Mononuclear cell (primary cell): Measurements from ENCODE around the gene NEK7. TPM values are rescaled to one million over a fixed set of nuclear protein-coding genes. Genes with fewer than 3 reads are reported as not detected.
"Not testable (repeated sequence)": the region's sequence is repeated elsewhere in the genome, so short reads cannot be mapped to it uniquely, and the experiment has no call there.

ENCODE experiments used
- H3K27me3 ChIP-seq: 2 replicates; pipeline ENCODE4 v1.6.0; 2011; ENCODE audit warnings: low read length, control low read depth; ENCODE audit not compliant: insufficient read depth
- H3K4me1 ChIP-seq: 2 replicates; pipeline ENCODE4 v1.5.1; 2011; ENCODE audit warnings: mild to moderate bottlenecking, low read length, control low read depth; ENCODE audit not compliant: insufficient read depth
- H3K4me3 ChIP-seq: 2 replicates; pipeline ENCODE4 v1.5.1; 2011; ENCODE audit warnings: mild to moderate bottlenecking, low read length, moderate library complexity
- H3K9me3 ChIP-seq: 2 replicates; pipeline ENCODE4 v1.5.1; 2011; ENCODE audit warnings: low read depth, mild to moderate bottlenecking, control low read depth, low read length
- total RNA-seq: library from RNA; depleted of rRNA; stranded (reverse); fragments of >200 nt; gene quantifications from one replicate; pipeline ENCODE4 v1.2.3, GENCODE V29; 2012

NEK7 gene
- total RNA-seq, 1 donor: 29.6 TPM

DNA sequence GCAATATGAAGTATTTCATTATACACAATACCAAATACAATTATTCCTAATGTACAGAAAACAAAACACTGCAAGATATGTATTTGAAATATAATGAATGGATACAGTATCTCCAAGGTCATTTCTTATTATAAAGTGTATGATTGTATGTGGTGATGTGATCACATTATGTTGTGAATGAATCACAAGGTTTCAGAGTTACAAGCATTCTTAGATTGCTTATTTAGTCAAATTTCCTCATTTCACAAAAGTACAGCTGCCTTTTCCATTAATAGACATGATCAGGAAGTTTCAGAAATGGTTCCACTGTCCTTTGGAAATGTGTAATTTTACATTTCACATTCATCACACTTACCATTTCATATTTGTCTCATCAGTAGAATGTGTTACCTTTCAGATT, 28.3 kb upstream of the NEK7 start:
- no peak overlapping the region for H3K4me3 ChIP-seq
- no peaks in the 10 kb centered on the region for H3K9me3 ChIP-seq
- H3K4me1 ChIP-seq: no peaks in the 10 kb centered on the region
- no peaks in the 10 kb centered on the region for H3K27me3 ChIP-seq

DNA sequence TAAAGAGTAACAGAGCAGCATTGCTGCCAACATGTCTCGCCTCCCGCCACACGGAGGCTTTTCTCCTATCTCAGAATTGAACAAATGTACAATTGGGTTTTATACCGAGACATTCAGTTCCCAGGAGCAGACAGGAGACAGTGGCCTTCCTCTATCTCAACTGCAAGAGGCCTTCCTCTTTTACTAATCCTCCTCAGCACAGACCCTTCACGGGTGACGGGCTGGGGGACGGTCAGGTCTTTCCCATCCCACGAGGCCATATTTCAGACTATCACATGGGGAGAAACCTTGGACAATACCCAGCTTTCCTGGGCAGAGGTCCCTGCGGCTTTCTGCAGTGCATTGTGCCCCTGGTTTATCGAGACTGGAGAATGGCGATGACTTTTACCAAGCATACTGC, 26.7 kb upstream of the NEK7 start:
- not testable (repeated sequence) for H3K4me1 ChIP-seq, H3K27me3 ChIP-seq, H3K9me3 ChIP-seq, H3K4me3 ChIP-seq

DNA sequence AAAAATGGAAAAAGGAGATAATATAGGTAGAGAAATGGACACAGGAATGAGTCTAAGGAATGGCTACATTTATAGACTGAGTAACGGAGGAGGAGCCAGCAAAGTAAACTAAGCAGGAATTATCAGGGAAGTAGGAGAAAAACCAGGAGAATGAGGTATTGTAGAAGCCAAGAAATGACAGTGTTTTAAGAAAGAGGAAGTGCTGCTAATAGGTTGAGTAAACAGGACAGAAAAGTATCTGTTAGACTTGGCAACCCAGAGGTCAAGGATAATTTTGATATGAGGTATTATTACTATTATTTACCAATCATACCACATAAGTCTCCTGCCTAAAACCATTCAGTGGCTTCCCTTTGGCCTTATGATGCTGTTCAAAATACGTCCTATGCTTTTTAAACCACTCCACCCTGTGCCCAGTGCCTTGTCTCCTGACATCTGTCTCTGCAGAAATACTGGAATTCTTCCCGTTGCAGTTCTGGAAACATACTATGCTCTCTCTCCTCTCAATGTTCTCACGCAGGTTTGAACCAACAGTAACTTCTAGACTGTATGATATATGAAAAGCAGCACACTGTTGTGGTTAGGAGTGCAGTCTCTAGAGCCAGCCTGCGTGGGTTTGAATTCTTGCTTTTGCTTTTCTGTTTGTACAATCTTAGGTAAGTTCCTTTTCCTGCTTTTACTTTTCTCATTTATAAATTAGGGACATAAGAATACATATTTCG, 24.6 kb upstream of the NEK7 start:
- Histone ChIP-seq H3K9me3 (no peaks in the 10 kb centered on the region), H3K4me1 (no peaks in the 10 kb centered on the region), H3K27me3 (no peaks in the 10 kb centered on the region), H3K4me3 (no peak overlapping the region)

DNA sequence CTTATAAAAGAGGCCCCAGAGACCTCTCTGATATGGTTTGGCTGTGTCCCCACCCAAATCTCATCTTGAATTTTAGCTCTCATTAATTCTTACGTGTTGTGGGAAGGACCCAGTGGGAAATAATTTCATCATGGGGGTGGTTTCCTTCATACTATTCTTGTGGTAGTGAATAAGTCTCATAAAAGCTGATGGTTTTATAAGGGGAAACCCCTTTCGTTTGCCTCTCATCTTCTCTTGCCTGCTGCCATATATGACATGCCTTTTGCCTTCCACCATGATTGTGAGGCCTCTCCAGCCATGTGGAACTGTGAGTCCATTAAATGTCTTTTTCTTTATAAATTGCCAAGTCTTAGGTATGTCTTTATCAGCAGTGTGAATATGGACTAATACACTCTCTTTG, 22.5 kb upstream of the NEK7 start:
- no peaks in the 10 kb centered on the region for H3K4me1 ChIP-seq
- no peak overlapping the region for H3K4me3 ChIP-seq
- no peaks in the 10 kb centered on the region for H3K27me3 ChIP-seq
- no peaks in the 10 kb centered on the region for H3K9me3 ChIP-seq

DNA sequence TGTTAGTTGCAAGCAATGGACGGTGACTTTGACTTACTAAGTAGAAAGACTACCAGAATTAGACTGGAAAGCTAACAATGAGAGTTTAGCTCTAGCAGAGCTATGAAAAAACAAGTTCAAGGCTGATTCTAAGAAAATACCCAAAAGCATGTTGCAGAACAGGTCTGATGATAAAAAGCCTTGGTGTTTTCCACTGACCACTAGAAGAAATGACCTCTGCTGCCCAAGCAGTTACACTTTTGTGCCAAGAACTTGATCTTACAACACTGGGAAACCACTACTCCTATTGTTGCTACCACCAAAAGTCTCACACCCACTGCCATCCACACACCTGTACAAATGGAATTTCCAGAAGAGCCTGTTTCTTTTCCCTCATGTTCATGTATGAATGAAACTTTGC, 21.4 kb upstream of the NEK7 start:
- no peaks in the 10 kb centered on the region for H3K9me3 ChIP-seq
- no peak overlapping the region for H3K4me3 ChIP-seq
- no peaks in the 10 kb centered on the region for H3K27me3 ChIP-seq
- no peaks in the 10 kb centered on the region for H3K4me1 ChIP-seq

DNA sequence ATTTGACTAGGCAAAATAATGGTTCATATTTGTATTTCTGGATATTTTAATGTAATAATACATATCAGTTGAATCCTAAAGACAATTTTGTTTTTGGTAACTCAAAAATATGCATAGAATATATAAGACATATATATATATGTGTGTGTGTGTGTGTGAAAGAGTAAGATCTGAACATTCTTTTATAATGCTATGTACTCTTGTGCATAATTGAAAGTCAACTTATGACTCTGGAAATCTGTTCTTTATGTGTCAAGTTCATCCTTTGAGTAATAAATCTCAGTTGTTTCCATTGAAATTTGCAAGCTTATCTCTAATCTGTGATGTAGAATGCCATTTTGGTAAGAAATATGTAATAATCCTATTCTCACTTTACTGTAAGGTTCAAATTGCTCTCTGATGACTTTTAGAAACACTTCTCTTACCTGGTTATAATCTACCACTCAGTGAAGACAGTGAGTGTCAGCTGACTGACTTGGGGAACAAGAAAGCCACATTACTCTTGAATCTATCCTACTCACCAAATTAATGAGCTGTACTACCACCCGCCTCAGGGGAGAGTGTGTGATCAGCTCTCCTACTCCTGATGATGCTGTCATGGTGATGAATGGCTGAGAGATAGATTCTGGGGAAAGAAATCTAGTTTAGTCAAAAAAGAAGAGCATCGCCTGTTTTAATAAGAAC, 15.0 kb upstream of the NEK7 start:
- Histone ChIP-seq H3K9me3 (no peaks in the 10 kb centered on the region), H3K4me1 (no peaks in the 10 kb centered on the region)

DNA sequence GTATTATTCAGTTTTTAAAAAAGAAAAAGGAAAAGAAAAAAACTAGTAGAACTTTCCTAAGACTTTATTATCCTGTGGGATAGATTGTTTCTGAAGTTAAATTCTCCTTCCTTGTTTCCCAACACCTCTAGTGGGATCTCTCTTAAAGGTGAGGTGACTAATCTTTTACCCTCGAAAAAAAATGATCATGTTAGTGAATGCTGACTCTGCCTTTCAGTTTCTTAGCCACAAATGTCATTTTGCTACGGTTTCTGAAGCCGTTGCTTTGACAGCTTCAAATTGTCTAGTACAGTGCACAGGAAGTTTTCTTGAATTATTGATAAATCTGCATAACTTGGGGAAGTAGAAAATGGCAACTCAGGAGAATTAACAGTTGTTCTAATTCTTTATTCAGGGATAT, 13.0 kb upstream of the NEK7 start:
- H3K27me3 ChIP-seq: no peaks in the 10 kb centered on the region
- H3K9me3 ChIP-seq: no peaks in the 10 kb centered on the region
- no peaks in the 10 kb centered on the region for H3K4me1 ChIP-seq
- no peak overlapping the region for H3K4me3 ChIP-seq

More for the DNA sequence above, 15.0 kb upstream of the NEK7 start:
- no peak overlapping the region for H3K4me3 ChIP-seq
- H3K27me3 ChIP-seq: no peaks in the 10 kb centered on the region

DNA sequence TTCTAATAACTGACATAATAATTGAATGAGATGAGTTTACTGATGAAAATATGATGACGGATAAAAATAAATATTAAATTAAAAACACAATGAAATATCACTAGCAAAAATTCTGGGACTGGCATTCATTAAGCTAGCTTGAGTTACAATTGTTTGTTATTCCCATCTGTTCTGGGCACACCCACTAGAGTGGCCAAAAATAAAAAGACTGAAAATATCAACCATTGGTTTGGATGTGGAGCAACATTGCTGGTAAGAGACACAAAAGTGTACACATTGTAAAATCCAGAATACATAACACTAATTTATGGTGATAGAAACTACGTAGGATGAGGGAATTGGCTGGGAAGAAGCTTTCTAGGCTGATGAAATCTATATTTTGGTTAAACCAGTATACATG, 9.6 kb upstream of the NEK7 start:
- no peaks in the 10 kb centered on the region for H3K27me3 ChIP-seq
- no peaks in the 10 kb centered on the region for H3K4me1 ChIP-seq
- H3K9me3 ChIP-seq: no peaks in the 10 kb centered on the region
- no peak overlapping the region for H3K4me3 ChIP-seq

DNA sequence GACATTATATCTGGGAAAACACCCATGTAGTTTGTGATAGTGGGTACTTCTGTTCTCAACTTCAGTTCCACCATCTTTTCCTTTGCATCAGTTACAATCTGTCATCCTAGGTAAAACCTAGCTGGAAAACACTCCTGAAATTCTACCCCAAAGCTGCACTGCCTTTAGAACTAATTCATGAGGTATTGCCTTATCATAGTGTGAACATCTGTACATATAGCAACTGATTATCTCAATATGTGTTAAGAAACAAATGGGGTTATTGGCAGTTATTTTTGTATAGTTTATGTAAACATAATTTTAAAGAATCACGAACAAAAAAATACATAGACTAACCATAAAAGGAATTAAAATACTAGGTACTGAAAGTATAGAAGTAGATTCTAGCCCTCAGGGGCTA, 6.4 kb upstream of the NEK7 start:
- Histone ChIP-seq H3K4me1 (no peaks in the 10 kb centered on the region), H3K4me3 (no peak overlapping the region), H3K27me3 (no peaks in the 10 kb centered on the region), H3K9me3 (no peaks in the 10 kb centered on the region)

DNA sequence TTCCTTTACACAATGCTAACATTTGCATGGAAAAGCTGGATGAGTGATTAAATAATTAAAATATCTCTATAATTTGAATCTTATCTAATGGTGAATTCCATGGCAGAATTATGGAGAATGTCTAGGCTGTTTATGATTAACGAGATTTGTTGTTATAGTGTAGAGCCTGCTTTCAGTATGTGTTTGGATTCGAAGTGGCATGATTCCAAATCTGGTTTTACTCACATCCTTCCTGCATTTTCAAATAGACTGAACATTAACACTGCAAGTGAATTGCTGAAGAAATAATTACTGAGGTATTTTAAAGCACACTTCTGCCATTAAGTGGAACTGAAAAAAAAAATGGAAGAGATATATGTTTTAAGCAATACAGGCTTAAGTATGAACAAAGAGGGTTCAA, 5.1 kb upstream of the NEK7 start:
- H3K27me3 ChIP-seq: no peaks in the 10 kb centered on the region
- no peaks in the 10 kb centered on the region for H3K9me3 ChIP-seq
- no peak overlapping the region for H3K4me3 ChIP-seq
- no peaks in the 10 kb centered on the region for H3K4me1 ChIP-seq

DNA sequence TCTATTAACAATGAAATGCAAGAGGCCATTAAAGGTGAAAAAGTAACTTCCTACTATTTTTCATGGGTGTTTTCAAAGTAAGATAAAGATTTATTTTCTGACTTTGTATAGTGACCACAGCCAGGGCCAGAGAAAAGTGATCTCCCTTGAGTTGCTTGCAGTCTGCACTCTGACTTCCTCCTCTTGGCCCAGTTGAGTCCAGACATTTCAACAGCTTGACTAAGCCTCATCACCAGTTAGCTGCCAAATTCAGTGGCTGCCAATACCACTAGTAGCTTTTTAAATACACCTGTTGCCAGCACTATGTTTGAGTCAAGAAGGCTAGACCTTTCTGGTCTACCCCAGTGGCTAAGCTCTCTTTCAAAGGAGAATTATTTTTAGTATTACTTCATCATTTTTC, 3.7 kb upstream of the NEK7 start:
- Histone ChIP-seq H3K4me1 (peaks cover 4% of the 10 kb centered on the region), H3K27me3 (no peaks in the 10 kb centered on the region), H3K4me3 (no peak overlapping the region), H3K9me3 (no peaks in the 10 kb centered on the region)

DNA sequence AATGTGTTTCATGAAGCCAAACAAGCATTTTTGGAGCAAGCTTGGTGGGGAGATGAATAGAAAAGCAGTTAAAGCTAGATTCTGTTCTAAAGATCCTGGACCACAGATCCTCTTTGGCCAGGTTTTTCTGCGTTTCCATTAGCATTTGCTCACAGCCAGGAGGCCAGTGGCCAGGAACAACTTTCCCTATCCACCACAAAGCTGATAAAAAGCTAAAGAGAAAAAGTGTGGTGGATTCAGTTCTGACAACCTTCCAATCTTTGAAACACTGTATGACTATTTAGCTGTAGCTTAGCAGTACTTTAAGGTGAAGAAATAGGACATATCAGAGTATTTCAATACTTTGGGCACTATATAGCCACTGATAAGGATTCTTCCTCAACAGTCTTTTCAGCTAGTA, 3.0 kb upstream of the NEK7 start:
- Histone ChIP-seq H3K4me3 (no peak overlapping the region), H3K27me3 (no peaks in the 10 kb centered on the region), H3K4me1 (peaks cover 11% of the 10 kb centered on the region), H3K9me3 (no peaks in the 10 kb centered on the region)

DNA sequence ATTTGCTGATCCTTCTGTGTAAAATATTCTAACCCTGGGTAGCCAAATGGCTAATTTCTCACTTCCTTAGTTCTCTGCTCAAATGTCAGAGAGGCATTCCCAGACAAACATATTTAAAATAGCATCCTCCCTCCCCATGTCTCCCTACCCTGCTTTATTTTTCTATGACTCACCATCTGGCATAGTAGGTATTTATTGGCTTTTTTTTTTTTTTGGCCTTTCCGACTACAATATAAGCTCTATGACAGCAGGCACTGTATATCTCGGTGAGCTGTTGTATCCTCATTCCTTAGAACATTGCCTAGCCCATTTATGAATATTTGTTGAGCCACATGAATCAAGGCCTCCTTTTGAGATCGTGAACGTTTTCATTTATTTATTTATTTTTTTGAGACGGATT, 1.5 kb upstream of the NEK7 start:
- Histone ChIP-seq H3K4me1 (peaks cover 17% of the 10 kb centered on the region), H3K9me3 (no peaks in the 10 kb centered on the region), H3K4me3 (no peak overlapping the region), H3K27me3 (no peaks in the 10 kb centered on the region)

DNA sequence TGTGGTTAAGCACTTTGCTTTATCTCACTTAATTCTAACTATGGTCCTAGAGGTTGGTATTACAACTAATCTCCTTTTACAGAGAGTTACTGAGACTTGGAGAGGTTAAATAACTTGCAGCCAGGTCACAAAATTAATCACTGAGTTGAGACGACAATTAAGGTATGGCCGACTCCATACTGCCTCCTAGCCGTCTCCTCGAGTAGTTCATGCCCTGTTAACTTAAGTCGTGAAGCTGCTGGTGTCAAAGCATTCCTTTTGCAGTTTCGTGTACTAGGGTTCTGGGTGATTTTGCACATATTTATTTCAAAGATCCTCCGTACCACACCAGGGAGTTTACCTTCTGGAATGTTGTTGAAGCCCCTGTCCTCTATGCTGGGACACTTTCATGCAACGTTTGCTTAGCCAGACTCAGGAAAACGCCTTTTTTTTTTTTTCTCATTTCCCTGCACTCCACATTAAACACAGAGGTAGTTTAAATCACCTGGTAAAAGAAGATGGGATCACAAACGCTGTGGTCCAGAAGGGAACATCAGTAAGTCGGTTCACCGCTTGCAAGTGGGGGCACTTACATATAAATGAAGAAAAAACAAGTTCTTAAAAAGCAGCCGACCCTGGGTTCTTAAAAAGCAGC, 570 bp upstream of the NEK7 start:
- Histone ChIP-seq H3K4me3 (peak overlapping the region; percentile 86), H3K27me3 (no peaks in the 10 kb centered on the region), H3K4me1 (peaks cover 17% of the 10 kb centered on the region), H3K9me3 (no peaks in the 10 kb centered on the region)

DNA sequence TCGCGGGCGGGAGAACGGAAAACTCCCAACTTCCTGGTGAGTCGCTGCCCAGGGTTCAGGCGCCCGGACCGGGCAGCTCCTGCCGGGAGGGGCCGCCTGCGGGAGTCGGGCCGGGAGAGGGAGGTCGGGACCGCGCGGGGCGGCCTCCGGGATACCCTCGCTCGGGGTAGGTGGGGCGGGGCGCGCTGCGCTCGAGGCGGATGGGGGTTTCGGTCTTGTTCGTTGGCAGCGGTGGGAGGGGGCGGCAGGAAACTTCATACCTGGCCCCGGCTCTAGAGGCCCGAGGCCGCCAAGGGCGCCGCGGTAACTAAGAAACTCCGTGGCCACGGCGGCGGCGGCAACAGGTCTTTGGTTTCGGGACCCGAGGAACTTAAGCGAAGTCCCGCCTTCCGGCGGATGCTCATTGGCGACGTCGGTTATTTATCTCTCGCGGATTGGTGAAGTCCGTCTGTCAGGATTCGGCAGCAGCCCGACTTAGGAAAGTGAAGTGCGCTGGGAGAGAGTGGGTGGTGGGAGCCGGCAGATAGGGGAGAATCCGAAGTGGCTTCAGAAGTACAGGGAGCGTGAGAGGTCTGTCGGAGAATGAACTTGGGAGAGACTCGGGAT, 546 bp downstream of the NEK7 start:
- Histone ChIP-seq H3K4me1 (peaks cover 28% of the 10 kb centered on the region), H3K27me3 (no peaks in the 10 kb centered on the region), H3K9me3 (no peaks in the 10 kb centered on the region), H3K4me3 (peak overlapping the region; percentile 86)
